GM12864 (cell line): Measurements from ENCODE around the gene FKBP15.
A peak's percentile ranks its signal among the peaks of the same experiment; 100 is the strongest.
"Not testable (repeated sequence)": the region's sequence is repeated elsewhere in the genome, so short reads cannot be mapped to it uniquely, and the experiment has no call there.

Source experiments
- DNase-seq: peaks from one replicate; pipeline ENCODE4 v3.0.0-alpha.2; 2011; ENCODE audit warnings: low read depth
- H3K4me3 ChIP-seq: 2 replicates; pipeline ENCODE4 v1.5.1; 2011; ENCODE audit warnings: mild to moderate bottlenecking, low read depth, low read length, control low read depth
- CTCF ChIP-seq: IDR thresholded peaks from 2 replicates; pipeline ENCODE4 v1.5.1; 2011; ENCODE audit warnings: low read depth, mild to moderate bottlenecking, moderate library complexity, low read length, control low read depth, inconsistent platforms; ENCODE audit errors: missing control alignments

The FKBP15 gene

GRCh38 chr9:113152699-113153098 lies 68.4 kb downstream of the FKBP15 start:
- peak; percentile 24 for TF ChIP-seq CTCF
- no peak for DNase-seq
- no peak overlapping the region for H3K4me3 ChIP-seq

GRCh38 chr9:113151696-113152630 lies 69.1 kb downstream of the FKBP15 start:
- no peak for TF ChIP-seq CTCF
- DNase-seq: no peak
- H3K4me3 ChIP-seq: peak overlapping the region; percentile 79; the same call in 1 of the 2 replicates

- DNase-seq: peak; percentile 18
- TF ChIP-seq CTCF: peak; percentile 36
Observed at GRCh38 chr9:113150670-113151611, 70.1 kb downstream of the FKBP15 start, which contains the start of gene SLC31A2. SLC31A2 (plus strand) TSS chr9:113151007; CDS start chr9:113151075, 68 bp downstream.

GRCh38 chr9:113149561-113149960 lies 71.5 kb downstream of the FKBP15 start:
- DNase-seq, H3K4me3 ChIP-seq: not testable (repeated sequence)

More at GRCh38 chr9:113150670-113151611, 70.1 kb downstream of the FKBP15 start, which contains the start of gene SLC31A2:
- peak within 1 kb of the TSS; percentile 79 for H3K4me3 ChIP-seq

GRCh38 chr9:113148781-113149510 lies 72.1 kb downstream of the FKBP15 start:
- TF ChIP-seq CTCF: no peak
- H3K4me3 ChIP-seq: no peak overlapping the region
- DNase-seq: no peak

GRCh38 chr9:113148372-113148705 lies 72.7 kb downstream of the FKBP15 start:
- H3K4me3 ChIP-seq: no peak overlapping the region
- no peak for TF ChIP-seq CTCF
- no peak for DNase-seq
